CD4-positive, alpha-beta T cell treated with Interferon gamma for 1 hour (primary cell): ENCODE data around the gene DLGAP1.
"Not testable (repeated sequence)": the region's sequence is repeated elsewhere in the genome, so short reads cannot be mapped to it uniquely, and the experiment has no call there.

ENCODE experiments used
- DNase-seq: peaks from one replicate; pipeline ENCODE4 v3.0.0-alpha.2; 2020

Gene DLGAP1

GRCh38 chr18:3478262-3478978 is 976.7 kb downstream of the DLGAP1 start:
- no peak for DNase-seq

GRCh38 chr18:3472681-3473544 is 982.2 kb downstream of the DLGAP1 start:
- DNase-seq: no peak

GRCh38 chr18:3472121-3472520 is 983.0 kb downstream of the DLGAP1 start:
- DNase-seq: not testable (repeated sequence)

- no peak for DNase-seq
Observed at GRCh38 chr18:3471141-3471648, 983.9 kb downstream of the DLGAP1 start.

GRCh38 chr18:3468833-3469232 is 986.3 kb downstream of the DLGAP1 start:
- DNase-seq: no peak

GRCh38 chr18:3468066-3468705 is 986.9 kb downstream of the DLGAP1 start:
- DNase-seq: no peak

- DNase-seq: no peak
Observed at GRCh38 chr18:3466872-3467271, 988.2 kb downstream of the DLGAP1 start.

- DNase-seq: no peak
Observed at GRCh38 chr18:3466045-3466444, 989.1 kb downstream of the DLGAP1 start.

- DNase-seq: no peak
Observed at GRCh38 chr18:3463051-3463450, 992.1 kb downstream of the DLGAP1 start.

- no peak for DNase-seq
Observed at GRCh38 chr18:3461704-3462103, 993.4 kb downstream of the DLGAP1 start.

GRCh38 chr18:3460823-3461398 is 994.2 kb downstream of the DLGAP1 start:
- no peak for DNase-seq

- no peak for DNase-seq
Observed at GRCh38 chr18:3458952-3459853, 995.9 kb downstream of the DLGAP1 start.

- DNase-seq: no peak
Observed at GRCh38 chr18:3458378-3458777, 996.7 kb downstream of the DLGAP1 start.

- DNase-seq: no peak
Observed at GRCh38 chr18:3457261-3457724, 997.8 kb downstream of the DLGAP1 start.

GRCh38 chr18:3456686-3457069 is 998.4 kb downstream of the DLGAP1 start:
- DNase-seq: no peak

GRCh38 chr18:3455907-3456685 is 999.0 kb downstream of the DLGAP1 start:
- DNase-seq: no peak

GRCh38 chr18:3455090-3455635 is 999.9 kb downstream of the DLGAP1 start:
- no peak for DNase-seq

GRCh38 chr18:3454365-3455089 is 1000.6 kb downstream of the DLGAP1 start:
- peak; percentile 21 for DNase-seq

GRCh38 chr18:3453540-3454364 is 1001.4 kb downstream of the DLGAP1 start:
- no peak for DNase-seq
